SK-N-SH treated with all-trans-retinoic acid at 6 μM for 48 hours (cell line): ENCODE results near the gene SORCS2.

Experiments used
- BACH2 ChIP-seq: fragments of 250-450 bp; sonication (Bioruptor Pico); IDR thresholded peaks from 2 replicates; pipeline ENCODE4 v1.9.0; 2021; ENCODE audit warnings: mild to moderate bottlenecking, borderline replicate concordance
- ISL1 ChIP-seq: fragments of 250-450 bp; sonication (Bioruptor Pico); IDR thresholded peaks from 2 replicates; pipeline ENCODE4 v2.1.2; 2022; ENCODE audit warnings: mild to moderate bottlenecking, moderate library complexity
- RARB ChIP-seq: fragments of 250-450 bp; sonication (Bioruptor Pico); IDR thresholded peaks from 2 replicates; pipeline ENCODE4 v1.8.0; 2021; ENCODE audit warnings: mild to moderate bottlenecking, moderate library complexity
- ZFP30 ChIP-seq: fragments of 450-650 bp; formaldehyde crosslinking; IDR thresholded peaks from 2 replicates; pipeline ENCODE4 v1.5.0; 2022; ENCODE audit warnings: mild to moderate bottlenecking, moderate library complexity
- ZNF8 ChIP-seq: fragments of 450-650 bp; formaldehyde crosslinking; IDR thresholded peaks from 2 replicates; pipeline ENCODE4 v1.5.0; 2020; ENCODE audit warnings: mild to moderate bottlenecking, moderate library complexity

DNA sequence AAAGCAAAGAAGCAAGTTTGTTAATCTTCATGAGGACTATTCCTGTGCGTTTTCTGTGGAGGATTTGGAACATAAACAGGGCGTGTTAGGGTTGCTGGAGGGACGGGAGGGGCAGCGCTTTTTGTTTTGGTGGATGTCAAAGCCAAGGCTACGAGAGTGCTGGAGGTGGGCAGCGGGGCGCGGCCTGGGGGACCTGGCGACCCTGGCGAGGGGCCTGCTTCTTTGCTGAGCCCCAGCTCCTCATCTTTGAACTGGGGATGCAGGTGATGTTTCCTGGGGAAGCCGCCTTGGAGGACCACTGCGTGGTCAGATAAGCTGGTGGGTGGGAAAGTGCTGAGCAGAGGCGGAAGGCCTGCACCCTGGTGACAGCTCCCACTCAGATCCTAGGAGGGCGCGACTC, 55.2 kb downstream of the SORCS2 start:
- no peak for TF ChIP-seq ZFP30
- TF ChIP-seq ISL1 (CRISPR knock-in tag), result no peak
- no peak for TF ChIP-seq RARB (CRISPR knock-in tag)
- no peak for TF ChIP-seq ZNF8
- no peak for TF ChIP-seq BACH2
